B cell (primary cell): ENCODE data around the gene ILK.

Experiments used
- EZH2 ChIP-seq: IDR thresholded peaks from 2 replicates; pipeline ENCODE4 v1.6.1; 2012; ENCODE audit warnings: borderline replicate concordance, low read depth, mild to moderate bottlenecking, moderate library complexity, low read length; ENCODE audit not compliant: insufficient read depth, poor library complexity, severe bottlenecking
- TF ChIP-seq, protein P1 (sequence below): fragments of 200-600 bp; IDR thresholded peaks from one replicate; pipeline ENCODE4 v1.8.0; 2022; ENCODE audit warnings: antibody characterized with exemption, mild to moderate bottlenecking

- TF ChIP-seq, protein P1, sequence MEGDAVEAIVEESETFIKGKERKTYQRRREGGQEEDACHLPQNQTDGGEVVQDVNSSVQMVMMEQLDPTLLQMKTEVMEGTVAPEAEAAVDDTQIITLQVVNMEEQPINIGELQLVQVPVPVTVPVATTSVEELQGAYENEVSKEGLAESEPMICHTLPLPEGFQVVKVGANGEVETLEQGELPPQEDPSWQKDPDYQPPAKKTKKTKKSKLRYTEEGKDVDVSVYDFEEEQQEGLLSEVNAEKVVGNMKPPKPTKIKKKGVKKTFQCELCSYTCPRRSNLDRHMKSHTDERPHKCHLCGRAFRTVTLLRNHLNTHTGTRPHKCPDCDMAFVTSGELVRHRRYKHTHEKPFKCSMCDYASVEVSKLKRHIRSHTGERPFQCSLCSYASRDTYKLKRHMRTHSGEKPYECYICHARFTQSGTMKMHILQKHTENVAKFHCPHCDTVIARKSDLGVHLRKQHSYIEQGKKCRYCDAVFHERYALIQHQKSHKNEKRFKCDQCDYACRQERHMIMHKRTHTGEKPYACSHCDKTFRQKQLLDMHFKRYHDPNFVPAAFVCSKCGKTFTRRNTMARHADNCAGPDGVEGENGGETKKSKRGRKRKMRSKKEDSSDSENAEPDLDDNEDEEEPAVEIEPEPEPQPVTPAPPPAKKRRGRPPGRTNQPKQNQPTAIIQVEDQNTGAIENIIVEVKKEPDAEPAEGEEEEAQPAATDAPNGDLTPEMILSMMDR, result no peak
- no peak for TF ChIP-seq EZH2
Observed at GRCh38 chr11:6565325-6565724, 38.2 kb upstream of the ILK start.
